ENCODE data around the gene PDE10A. TPM values are rescaled to one million over a fixed set of nuclear protein-coding genes. Genes with fewer than 3 reads are reported as not detected.

The PDE10A gene
- total RNA-seq, 1 donor from 2014 or later: 0.79 TPM

- DNase-seq (ENCODE audit: low read depth): no peak
- no peaks in the 10 kb centered on the region for H3K36me3 ChIP-seq (ENCODE audit: control insufficient read depth, insufficient read depth, low read length)
- no peak for TF ChIP-seq CTCF (IDR thresholded peaks at IDR 0.05; ENCODE audit: insufficient read depth, low read length, severe bottlenecking)
- FAIRE-seq: no peak
- H3K4me3 ChIP-seq (ENCODE audit: low read depth, low read length): no peak overlapping the region
- H3K27me3 ChIP-seq (ENCODE audit: control insufficient read depth, insufficient read depth, low read length): peaks cover 36% of the 10 kb centered on the region
These were observed 846 bp downstream of the PDE10A start for GRCh38 chr6:165662041-165662748.

GRCh38 chr6:165661664-165662025 is 1.4 kb downstream of the PDE10A start:
- FAIRE-seq (no peak), DNase-seq (ENCODE audit: low read depth) (no peak)
- Histone ChIP-seq H3K36me3 (ENCODE audit: control insufficient read depth, insufficient read depth, low read length) (no peaks in the 10 kb centered on the region), H3K4me3 (ENCODE audit: low read depth, low read length) (no peak overlapping the region), H3K27me3 (ENCODE audit: control insufficient read depth, insufficient read depth, low read length) (peaks cover 36% of the 10 kb centered on the region)
- TF ChIP-seq CTCF (IDR thresholded peaks at IDR 0.05; ENCODE audit: insufficient read depth, low read length, severe bottlenecking): no peak

- peaks cover 36% of the 10 kb centered on the region for H3K27me3 ChIP-seq (ENCODE audit: control insufficient read depth, insufficient read depth, low read length)
- no peak for TF ChIP-seq CTCF (IDR thresholded peaks at IDR 0.05; ENCODE audit: insufficient read depth, low read length, severe bottlenecking)
- H3K36me3 ChIP-seq (ENCODE audit: control insufficient read depth, insufficient read depth, low read length): no peaks in the 10 kb centered on the region
- FAIRE-seq (no peak), DNase-seq (ENCODE audit: low read depth) (no peak)
- no peak overlapping the region for H3K4me3 ChIP-seq (ENCODE audit: low read depth, low read length)
These were observed 2.0 kb downstream of the PDE10A start for GRCh38 chr6:165660857-165661663.

- Histone ChIP-seq H3K36me3 (ENCODE audit: control insufficient read depth, insufficient read depth, low read length) (no peaks in the 10 kb centered on the region), H3K4me3 (ENCODE audit: low read depth, low read length) (no peak overlapping the region), H3K27me3 (ENCODE audit: control insufficient read depth, insufficient read depth, low read length) (peaks cover 33% of the 10 kb centered on the region)
- DNase-seq (ENCODE audit: low read depth): no peak
- no peak for TF ChIP-seq CTCF (IDR thresholded peaks at IDR 0.05; ENCODE audit: insufficient read depth, low read length, severe bottlenecking)
- FAIRE-seq: no peak
These were observed 2.8 kb downstream of the PDE10A start for GRCh38 chr6:165659945-165660856.

GRCh38 chr6:165658395-165659058 is 4.5 kb downstream of the PDE10A start:
- Histone ChIP-seq H3K36me3 (ENCODE audit: control insufficient read depth, insufficient read depth, low read length) (no peaks in the 10 kb centered on the region), H3K4me3 (ENCODE audit: low read depth, low read length) (no peak overlapping the region), H3K27me3 (ENCODE audit: control insufficient read depth, insufficient read depth, low read length) (peaks cover 22% of the 10 kb centered on the region)
- FAIRE-seq (no peak), DNase-seq (ENCODE audit: low read depth) (no peak)
- no peak for TF ChIP-seq CTCF (IDR thresholded peaks at IDR 0.05; ENCODE audit: insufficient read depth, low read length, severe bottlenecking)
